Tibial nerve (tissue), 3 donors: Measurements from ENCODE around the gene ABHD12B.

Experiments
- CTCF ChIP-seq, 5 experiments: fragments of 200-600 bp in 3 of 5; fragments of 450-650 bp in 2 of 5; sonication (generic) in 3 of 5; IDR thresholded peaks; one replicate each; pipeline ENCODE4 v1.5.1; 2016 to 2019; ENCODE audit warnings: antibody characterized with exemption in 5 of 5, mild to moderate bottlenecking in 3 of 5, moderate library complexity in 2 of 5
- POLR2A ChIP-seq, 2 donors: fragments of 450-650 bp; IDR thresholded peaks; one replicate each; pipeline ENCODE4 v1.6.1; 2017; ENCODE audit warnings: antibody characterized with exemption in 2 of 2, mild to moderate bottlenecking in 2 of 2, moderate library complexity in 2 of 2

- TF ChIP-seq POLR2A (IDR thresholded peaks at IDR 0.05) (no peak), CTCF (IDR thresholded peaks at IDR 0.05) (no peak)
Measured at GRCh38 chr14:50823762-50824636, 47.9 kb upstream of the ABHD12B start.
